Activated CD4-positive, alpha-beta T cell treated with anti-CD3 and anti-CD28 coated beads for 24 hours (primary cell): Measurements from ENCODE around the gene BRAP.
"Not testable (repeated sequence)": the region's sequence is repeated elsewhere in the genome, so short reads cannot be mapped to it uniquely, and the experiment has no call there.

Experiments
- DNase-seq, 2 donors: peaks; one replicate each; pipeline ENCODE4 v3.0.0-alpha.2; 2020; ENCODE audit warnings: low read depth in 2 of 2

BRAP gene

DNA sequence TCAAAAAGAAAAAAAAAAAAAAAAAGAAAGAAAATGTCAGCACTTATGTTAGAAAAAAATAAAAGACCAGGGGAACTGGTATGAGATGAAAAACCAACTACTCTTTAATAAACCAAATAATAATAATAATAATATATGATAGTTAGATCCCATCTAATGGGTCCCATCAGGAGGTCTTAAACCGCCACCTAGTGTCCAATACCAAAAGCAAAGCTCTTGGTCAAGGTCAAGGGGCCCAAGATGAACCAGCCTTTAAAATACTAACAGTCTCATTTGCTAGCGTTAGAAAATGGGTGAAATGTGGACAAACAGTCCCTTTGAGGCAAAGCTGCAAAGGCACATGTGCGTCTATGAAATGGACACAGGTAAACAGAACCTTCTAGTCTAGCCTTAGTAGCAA is 12.3 kb downstream of the BRAP start:
- DNase-seq, result no peak

DNA sequence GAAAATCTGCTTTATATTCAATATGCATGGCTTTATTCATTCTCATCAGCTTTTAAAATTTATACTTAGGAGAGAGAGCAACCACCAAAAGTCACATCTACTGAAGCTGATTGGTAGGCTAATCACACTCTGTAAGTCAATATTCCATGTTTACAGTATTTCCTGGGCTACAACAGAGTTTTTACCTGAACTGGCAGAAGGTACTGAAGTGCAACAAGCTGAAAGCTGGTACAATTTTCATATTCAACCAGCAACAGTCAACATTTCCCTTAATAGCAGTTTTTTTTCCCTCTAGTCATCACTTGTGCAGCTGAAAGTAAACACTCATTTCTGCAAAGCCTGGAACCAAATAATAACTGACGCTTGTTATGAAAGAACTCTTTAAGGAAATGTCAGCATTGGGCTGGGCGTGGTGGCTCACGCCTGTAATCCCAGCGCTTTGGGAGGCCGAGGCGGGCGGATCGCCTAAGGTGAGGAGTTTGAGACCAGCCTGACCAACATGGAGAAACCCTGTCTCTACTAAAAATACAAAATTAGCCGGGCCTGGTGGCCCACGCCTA is 12.9 kb downstream of the BRAP start:
- no peak for DNase-seq

GRCh38 chr12:111664961-111665865 is 20.5 kb downstream of the BRAP start:
- DNase-seq, result no peak

DNA sequence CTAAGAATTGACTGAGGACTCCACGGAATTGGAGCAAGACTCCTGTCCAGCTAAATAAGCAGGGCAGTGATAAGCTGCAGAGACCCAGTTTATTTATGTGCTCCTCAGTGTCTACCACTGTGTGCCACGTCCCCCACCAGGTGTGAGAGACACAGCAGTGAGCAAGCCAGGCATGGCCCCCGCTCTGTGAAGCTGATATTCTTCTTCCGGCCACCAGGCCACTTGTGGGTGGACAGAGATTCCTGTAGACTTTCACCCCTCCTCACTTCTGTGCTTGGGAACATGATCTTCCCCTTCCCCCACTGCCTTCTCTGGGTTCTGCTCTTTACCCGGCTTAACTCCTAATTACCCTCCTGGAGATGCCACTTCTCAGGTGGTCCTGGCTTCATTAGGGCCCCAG is 21.3 kb downstream of the BRAP start:
- DNase-seq, result no peak

DNA sequence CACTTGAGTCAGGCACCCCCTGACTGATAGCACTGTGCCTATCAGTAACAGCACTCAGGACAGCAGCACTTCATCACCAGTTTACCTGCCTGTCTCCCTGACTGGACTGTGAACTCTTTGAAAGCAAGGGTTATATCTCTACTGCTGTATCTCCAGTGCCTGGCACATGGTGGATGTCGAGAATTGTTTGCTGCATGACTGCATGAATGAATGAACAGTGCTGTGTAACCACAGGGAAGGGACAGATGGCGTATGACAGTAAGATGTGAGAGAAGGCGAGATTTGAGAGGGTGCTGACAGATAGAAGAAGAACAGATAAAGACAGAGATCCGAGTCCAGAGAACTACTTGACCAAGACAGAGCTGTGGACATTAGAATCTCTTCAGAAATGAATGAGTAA is 29.7 kb downstream of the BRAP start:
- DNase-seq, result no peak

- DNase-seq, result no peak
Observed at GRCh38 chr12:111655356-111655755, 30.4 kb downstream of the BRAP start.

- DNase-seq, result no peak
Observed at GRCh38 chr12:111653596-111653995, 32.2 kb downstream of the BRAP start.

GRCh38 chr12:111652530-111652929 is 33.2 kb downstream of the BRAP start:
- DNase-seq, result not testable (repeated sequence)

GRCh38 chr12:111650912-111651311 is 34.8 kb downstream of the BRAP start:
- DNase-seq, result no peak

DNA sequence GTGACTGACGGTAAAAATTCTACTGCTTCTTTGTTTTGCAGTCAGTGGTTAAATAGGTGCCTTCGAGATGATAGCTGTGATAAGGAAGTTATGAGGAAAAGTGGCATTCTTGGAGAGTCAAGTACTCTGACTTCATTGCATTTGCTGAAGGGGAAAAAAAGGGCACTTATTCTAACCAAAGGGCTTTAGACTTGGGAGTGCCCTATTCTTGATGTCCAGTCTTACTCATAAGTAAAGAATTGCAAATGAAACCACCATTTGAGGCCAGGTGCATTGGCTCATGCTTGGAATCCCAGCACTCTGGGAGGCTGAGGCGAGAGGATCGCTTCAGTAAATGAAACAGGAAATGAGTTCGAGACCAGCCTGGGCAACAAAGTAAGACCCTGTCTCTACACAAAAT is 40.3 kb downstream of the BRAP start:
- no peak for DNase-seq

GRCh38 chr12:111643427-111643826 is 42.3 kb downstream of the BRAP start:
- no peak for DNase-seq

DNA sequence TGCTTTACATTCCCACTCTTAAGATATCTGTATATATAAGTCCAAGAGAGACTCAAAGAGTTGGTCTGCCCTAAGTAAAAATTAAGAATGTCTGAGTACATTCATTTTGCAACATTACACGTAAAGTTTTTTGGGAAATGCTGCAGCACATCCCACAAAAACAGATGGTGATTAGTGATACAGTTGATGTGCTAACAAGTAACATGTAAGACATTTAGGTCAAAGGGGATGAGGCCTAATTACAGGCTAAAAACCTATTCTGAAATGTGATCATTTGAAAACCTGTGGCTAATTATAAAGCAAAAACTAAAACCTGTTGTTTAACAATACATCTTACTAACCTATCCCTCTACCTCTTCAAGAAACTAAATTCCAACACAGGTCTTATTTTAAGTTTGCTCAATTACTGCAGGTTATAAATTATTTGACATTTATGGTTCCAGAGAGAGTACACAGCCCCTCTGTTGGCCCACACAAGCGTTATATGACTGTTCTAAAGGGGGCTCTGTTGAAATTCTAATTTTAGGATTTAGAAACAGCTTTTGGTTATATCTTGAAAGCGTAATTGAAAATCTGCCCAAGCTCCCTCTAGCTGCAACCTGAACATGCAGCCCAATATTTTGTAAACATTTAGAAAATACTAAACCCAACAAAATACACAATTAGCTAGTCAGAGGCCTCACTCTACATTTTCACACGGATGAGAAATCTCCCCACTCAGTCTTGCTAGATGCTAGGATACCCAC is 42.9 kb downstream of the BRAP start:
- DNase-seq, result no peak

GRCh38 chr12:111640506-111640905 is 45.2 kb downstream of the BRAP start:
- no peak for DNase-seq

DNA sequence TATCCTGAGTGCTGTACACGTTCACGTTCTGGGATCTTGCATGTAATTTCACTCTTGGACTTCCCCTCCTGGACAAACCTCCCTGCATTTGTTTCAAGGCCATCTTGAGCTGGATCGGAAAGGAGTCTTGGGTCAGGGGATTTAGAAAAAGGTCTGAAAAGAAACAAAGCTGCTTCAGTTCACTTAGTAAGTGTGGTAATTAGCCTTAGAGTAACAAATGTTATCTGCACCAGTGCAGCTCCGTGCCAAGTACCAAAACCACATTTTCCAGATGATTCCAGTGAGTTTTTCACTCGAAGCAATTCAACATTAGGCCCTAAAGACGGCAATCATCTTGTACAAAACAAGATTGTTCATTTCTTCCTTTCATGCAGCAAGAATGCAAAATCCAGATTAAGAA is 47.2 kb downstream of the BRAP start:
- DNase-seq, result no peak

- no peak for DNase-seq
Observed at GRCh38 chr12:111636209-111636945, 49.4 kb downstream of the BRAP start.

DNA sequence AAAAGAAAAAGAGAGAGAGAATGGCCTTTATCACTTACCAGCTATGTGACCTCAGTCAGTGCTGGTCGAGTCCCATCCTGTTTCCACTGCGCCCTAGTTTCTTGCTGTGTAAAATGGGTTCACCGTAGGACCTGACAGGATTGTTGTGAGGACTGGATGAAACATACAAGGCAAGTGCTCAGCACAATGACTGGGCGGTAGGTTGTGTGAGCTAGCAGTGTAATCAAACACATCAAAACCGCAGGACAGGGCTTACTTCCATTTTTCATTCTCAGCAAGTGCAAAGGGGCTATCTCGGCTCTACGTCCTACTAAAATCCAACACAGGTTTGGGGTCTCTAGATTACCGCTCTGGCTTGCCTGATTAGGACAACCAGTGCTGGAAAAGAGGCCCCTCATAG is 50.2 kb downstream of the BRAP start:
- DNase-seq, result no peak

GRCh38 chr12:111628505-111629260 is 57.1 kb downstream of the BRAP start:
- DNase-seq, result no peak

- DNase-seq, result no peak
Observed at GRCh38 chr12:111626230-111626629, 59.5 kb downstream of the BRAP start.

GRCh38 chr12:111624540-111624939 is 61.2 kb downstream of the BRAP start:
- DNase-seq, result no peak

GRCh38 chr12:111617841-111618240 is 67.9 kb downstream of the BRAP start:
- not testable (repeated sequence) for DNase-seq

- DNase-seq, result no peak
Observed at GRCh38 chr12:111616177-111616623, 69.6 kb downstream of the BRAP start.
